Nephron progenitor cell (in vitro differentiated cells): Measurements from ENCODE around the gene DGCR2.
"Not testable (repeated sequence)": the region's sequence is repeated elsewhere in the genome, so short reads cannot be mapped to it uniquely, and the experiment has no call there.

Source experiments
- DNase-seq: peaks from one replicate; pipeline ENCODE4 v3.0.0; 2021
- H3K27ac Mint-ChIP-seq: 2 replicates; pipeline ENCODE4 v1.8.0; 2021; ENCODE audit warnings: mild to moderate bottlenecking, moderate library complexity, mixed read lengths
- H3K27me3 Mint-ChIP-seq: 2 replicates; pipeline ENCODE4 v1.8.0; 2021; ENCODE audit warnings: mild to moderate bottlenecking, low read depth, mixed read lengths; ENCODE audit not compliant: poor library complexity
- H3K36me3 Mint-ChIP-seq: 2 replicates; pipeline ENCODE4 v1.8.0; 2021; ENCODE audit warnings: low read depth, mixed read lengths
- H3K4me1 Mint-ChIP-seq: 2 replicates; pipeline ENCODE4 v1.8.0; 2021; ENCODE audit warnings: mixed read lengths
- H3K4me3 Mint-ChIP-seq: 2 replicates; pipeline ENCODE4 v1.8.0; 2021; ENCODE audit warnings: mild to moderate bottlenecking, moderate library complexity, mixed read lengths
- H3K9me3 Mint-ChIP-seq: 2 replicates; pipeline ENCODE4 v1.8.0; 2021; ENCODE audit warnings: mild to moderate bottlenecking, moderate library complexity, mixed read lengths
- TF ChIP-seq, protein P1 (sequence below): fragments of 200-600 bp; sonication (generic); IDR thresholded peaks from 2 replicates; pipeline ENCODE4 v1.5.0; 2021; ENCODE audit warnings: antibody characterized with exemption

Gene DGCR2

DNA sequence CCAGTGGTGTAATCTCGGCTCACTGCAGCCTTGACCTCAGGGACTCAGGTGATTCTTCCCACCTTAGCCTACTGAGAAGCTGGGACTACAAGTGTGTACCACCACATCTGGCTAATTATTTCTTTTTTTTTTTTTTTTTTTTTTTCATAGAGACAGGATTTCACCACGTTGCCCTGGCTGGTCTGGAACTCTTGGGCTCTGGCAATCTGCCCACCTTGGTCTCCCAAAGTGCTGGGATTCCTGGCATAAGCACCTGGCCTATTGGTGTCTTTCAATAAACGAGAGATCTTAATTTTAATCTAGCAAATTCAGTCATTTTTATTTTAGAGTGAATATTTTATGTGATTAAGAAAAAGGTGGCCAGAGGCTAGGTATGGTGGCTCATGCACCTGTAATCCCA lies 40.1 kb downstream of the DGCR2 start:
- peaks cover 35% of the 10 kb centered on the region for H3K36me3 Mint-ChIP-seq
- H3K27ac Mint-ChIP-seq: no peak overlapping the region
- no peaks in the 10 kb centered on the region for H3K27me3 Mint-ChIP-seq
- no peak overlapping the region for H3K4me3 Mint-ChIP-seq
- TF ChIP-seq, protein P1, sequence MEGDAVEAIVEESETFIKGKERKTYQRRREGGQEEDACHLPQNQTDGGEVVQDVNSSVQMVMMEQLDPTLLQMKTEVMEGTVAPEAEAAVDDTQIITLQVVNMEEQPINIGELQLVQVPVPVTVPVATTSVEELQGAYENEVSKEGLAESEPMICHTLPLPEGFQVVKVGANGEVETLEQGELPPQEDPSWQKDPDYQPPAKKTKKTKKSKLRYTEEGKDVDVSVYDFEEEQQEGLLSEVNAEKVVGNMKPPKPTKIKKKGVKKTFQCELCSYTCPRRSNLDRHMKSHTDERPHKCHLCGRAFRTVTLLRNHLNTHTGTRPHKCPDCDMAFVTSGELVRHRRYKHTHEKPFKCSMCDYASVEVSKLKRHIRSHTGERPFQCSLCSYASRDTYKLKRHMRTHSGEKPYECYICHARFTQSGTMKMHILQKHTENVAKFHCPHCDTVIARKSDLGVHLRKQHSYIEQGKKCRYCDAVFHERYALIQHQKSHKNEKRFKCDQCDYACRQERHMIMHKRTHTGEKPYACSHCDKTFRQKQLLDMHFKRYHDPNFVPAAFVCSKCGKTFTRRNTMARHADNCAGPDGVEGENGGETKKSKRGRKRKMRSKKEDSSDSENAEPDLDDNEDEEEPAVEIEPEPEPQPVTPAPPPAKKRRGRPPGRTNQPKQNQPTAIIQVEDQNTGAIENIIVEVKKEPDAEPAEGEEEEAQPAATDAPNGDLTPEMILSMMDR: no peak
- DNase-seq: no peak
- H3K9me3 Mint-ChIP-seq: peaks cover 10% of the 10 kb centered on the region
- H3K4me1 Mint-ChIP-seq: peaks cover 18% of the 10 kb centered on the region

DNA sequence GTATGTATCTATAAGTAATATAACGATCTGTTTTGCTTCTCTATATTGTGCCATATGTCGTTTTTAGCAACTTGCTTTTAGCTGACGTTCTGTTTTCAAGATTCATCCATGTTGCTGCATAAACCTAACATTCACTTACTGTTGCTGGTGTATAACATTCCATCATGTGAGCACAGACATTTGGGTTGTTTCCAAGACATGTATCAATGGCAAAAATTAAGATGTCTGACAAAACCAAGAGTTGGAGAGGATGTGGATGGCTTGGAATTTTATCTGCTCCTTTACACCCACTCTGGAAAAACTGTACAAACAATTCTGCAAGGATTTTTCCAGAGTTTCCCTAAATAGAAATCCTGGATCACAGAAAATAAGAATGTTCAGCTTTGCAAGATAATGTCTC lies 40.9 kb downstream of the DGCR2 start:
- peaks cover 10% of the 10 kb centered on the region for H3K9me3 Mint-ChIP-seq
- H3K27me3 Mint-ChIP-seq: no peaks in the 10 kb centered on the region
- H3K4me1 Mint-ChIP-seq: peaks cover 13% of the 10 kb centered on the region

DNA sequence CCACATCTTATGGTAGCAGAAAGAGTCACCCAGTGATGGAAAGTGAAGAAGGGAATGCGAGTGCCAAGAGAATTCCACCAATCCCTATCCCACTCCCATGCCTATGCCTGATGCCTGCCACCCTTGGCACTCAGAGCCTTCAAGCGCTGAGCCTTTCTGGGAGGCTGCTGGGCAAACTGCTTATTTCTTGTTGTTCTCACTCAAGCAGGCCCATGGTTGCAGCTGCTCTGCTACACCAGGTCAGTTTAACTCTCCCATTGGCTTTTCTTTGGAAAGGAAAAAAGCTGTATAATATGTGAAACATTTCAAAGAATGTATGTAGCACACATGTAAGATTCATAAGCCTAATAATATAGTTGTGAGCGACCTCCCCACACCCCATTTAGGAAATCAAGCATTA lies 41.4 kb downstream of the DGCR2 start:
- Mint-ChIP-seq H3K27ac (no peak overlapping the region), H3K9me3 (peaks cover 10% of the 10 kb centered on the region), H3K36me3 (peaks cover 25% of the 10 kb centered on the region), H3K4me1 (peaks cover 9% of the 10 kb centered on the region), H3K4me3 (no peak overlapping the region), H3K27me3 (no peaks in the 10 kb centered on the region)
- DNase-seq: no peak
- TF ChIP-seq, protein P1: no peak

More for the DNA sequence above, 40.9 kb downstream of the DGCR2 start:
- TF ChIP-seq, protein P1: no peak
- H3K4me3 Mint-ChIP-seq: no peak overlapping the region
- H3K36me3 Mint-ChIP-seq: peaks cover 29% of the 10 kb centered on the region
- peak overlapping the region; percentile 0 for H3K27ac Mint-ChIP-seq
- no peak for DNase-seq

DNA sequence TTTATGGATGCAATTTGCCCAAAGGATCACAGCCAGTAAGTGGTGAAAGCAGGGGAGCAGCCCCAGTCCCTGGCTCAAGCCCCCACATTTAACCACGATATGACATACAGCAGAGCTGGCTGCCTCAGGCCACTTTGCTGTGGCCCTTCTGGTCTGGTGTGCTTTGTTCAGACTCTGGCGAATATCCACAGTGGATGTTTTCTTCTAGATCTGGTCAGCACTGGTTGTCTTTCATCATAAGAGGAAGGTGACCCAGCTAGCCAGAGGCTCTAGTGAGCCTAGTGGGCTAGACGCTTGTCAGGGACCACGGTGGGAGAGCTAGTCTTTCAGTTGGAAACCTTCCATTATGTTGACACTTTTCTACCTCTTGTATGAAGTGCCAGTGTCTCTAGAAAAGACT lies 42.5 kb downstream of the DGCR2 start:
- no peak overlapping the region for H3K27ac Mint-ChIP-seq
- no peaks in the 10 kb centered on the region for H3K27me3 Mint-ChIP-seq
- TF ChIP-seq, protein P1: no peak
- H3K4me3 Mint-ChIP-seq: no peak overlapping the region
- peaks cover 26% of the 10 kb centered on the region for H3K36me3 Mint-ChIP-seq
- no peak for DNase-seq
- no peaks in the 10 kb centered on the region for H3K9me3 Mint-ChIP-seq
- no peaks in the 10 kb centered on the region for H3K4me1 Mint-ChIP-seq

DNA sequence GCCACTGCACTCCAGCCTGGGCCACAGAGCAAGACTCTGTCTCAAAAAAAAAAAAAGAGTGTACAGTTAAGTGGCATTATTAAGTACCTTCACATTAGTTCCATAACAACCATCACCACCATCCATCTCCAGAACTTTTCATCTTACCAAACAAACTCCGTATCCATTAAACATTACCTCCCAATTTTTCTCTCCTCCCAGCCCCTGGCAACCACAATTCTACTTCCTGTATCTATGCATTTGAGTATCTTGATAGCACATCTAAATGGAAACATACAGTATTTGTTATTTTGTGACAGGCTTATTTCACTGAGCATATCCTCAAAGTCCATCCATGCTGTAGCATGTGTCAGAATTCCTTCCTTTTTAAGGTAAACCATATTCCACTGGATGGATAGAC lies 46.8 kb downstream of the DGCR2 start:
- DNase-seq: no peak
- Mint-ChIP-seq H3K36me3 (peaks cover 34% of the 10 kb centered on the region), H3K27me3 (no peaks in the 10 kb centered on the region), H3K27ac (no peak overlapping the region), H3K9me3 (no peaks in the 10 kb centered on the region), H3K4me3 (no peak overlapping the region), H3K4me1 (no peaks in the 10 kb centered on the region)
- TF ChIP-seq, protein P1: no peak

DNA sequence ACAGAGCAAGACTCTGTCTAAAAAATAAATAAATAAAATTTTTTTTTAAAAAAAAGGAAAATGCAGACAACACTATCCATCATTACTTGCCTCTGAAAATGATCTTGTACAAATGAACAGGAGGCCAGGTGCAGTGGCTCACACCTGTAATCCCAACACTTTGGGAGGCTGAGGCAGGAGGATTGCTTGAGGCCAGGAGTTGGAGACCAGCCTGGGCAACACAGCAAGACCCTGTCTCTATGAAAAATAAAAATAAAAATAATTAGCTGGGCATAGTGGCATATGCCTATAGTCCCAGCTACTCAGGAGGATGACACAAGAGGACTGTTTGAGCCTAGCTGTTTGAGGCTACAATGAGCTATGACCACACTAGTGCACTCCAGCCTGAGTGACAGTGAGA lies 49.4 kb downstream of the DGCR2 start:
- H3K27ac Mint-ChIP-seq, DNase-seq, H3K27me3 Mint-ChIP-seq, H3K4me1 Mint-ChIP-seq, H3K9me3 Mint-ChIP-seq, H3K4me3 Mint-ChIP-seq: not testable (repeated sequence)
- H3K36me3 Mint-ChIP-seq: peaks cover 45% of the 10 kb centered on the region
